Measurements from ENCODE around the gene SLC9B1.
"Not testable (repeated sequence)": the region's sequence is repeated elsewhere in the genome, so short reads cannot be mapped to it uniquely, and the experiment has no call there.

Gene SLC9B1

GRCh38 chr4:103011378-103012025 is 8.0 kb downstream of the SLC9B1 start:
- DNase-seq (ENCODE audit: low spot score): peak; percentile 7

GRCh38 chr4:103010804-103011203 is 8.7 kb downstream of the SLC9B1 start:
- DNase-seq (ENCODE audit: low spot score): no peak

- DNase-seq (ENCODE audit: low spot score): peak; percentile 61
Observed at GRCh38 chr4:103008875-103009729, 10.4 kb downstream of the SLC9B1 start.

- peak; percentile 26 for DNase-seq (ENCODE audit: low spot score)
Observed at GRCh38 chr4:103002551-103002950, 17.0 kb downstream of the SLC9B1 start.

GRCh38 chr4:102994803-102995202 is 24.7 kb downstream of the SLC9B1 start:
- no peak for DNase-seq (ENCODE audit: low spot score)

- not testable (repeated sequence) for DNase-seq (ENCODE audit: low spot score)
Observed at GRCh38 chr4:102993985-102994384, 25.5 kb downstream of the SLC9B1 start.

- DNase-seq (ENCODE audit: low spot score): no peak
Observed at GRCh38 chr4:102988429-102989020, 31.0 kb downstream of the SLC9B1 start.

GRCh38 chr4:102981005-102981404 is 38.5 kb downstream of the SLC9B1 start:
- DNase-seq (ENCODE audit: low spot score): no peak

- DNase-seq (ENCODE audit: low spot score): not testable (repeated sequence)
Observed at GRCh38 chr4:102961813-102962212, 57.7 kb downstream of the SLC9B1 start.

GRCh38 chr4:102959496-102959895 is 60.0 kb downstream of the SLC9B1 start:
- DNase-seq (ENCODE audit: low spot score): no peak

- DNase-seq (ENCODE audit: low spot score): no peak
Observed at GRCh38 chr4:102945066-102945465, 74.4 kb downstream of the SLC9B1 start.

GRCh38 chr4:102938063-102938462 is 81.4 kb downstream of the SLC9B1 start:
- DNase-seq (ENCODE audit: low spot score): not testable (repeated sequence)

- DNase-seq (ENCODE audit: low spot score): no peak
Observed at GRCh38 chr4:102935716-102936115, 83.8 kb downstream of the SLC9B1 start.

GRCh38 chr4:102919697-102920096 is 99.8 kb downstream of the SLC9B1 start:
- not testable (repeated sequence) for DNase-seq (ENCODE audit: low spot score)

- DNase-seq (ENCODE audit: low spot score): no peak
Observed at GRCh38 chr4:102918859-102919258, 100.6 kb downstream of the SLC9B1 start.

- no peak for DNase-seq (ENCODE audit: low spot score)
Observed at GRCh38 chr4:102901804-102902203, 117.7 kb downstream of the SLC9B1 start.

- not testable (repeated sequence) for DNase-seq (ENCODE audit: low spot score)
Observed at GRCh38 chr4:102897610-102898009, 121.9 kb downstream of the SLC9B1 start.

GRCh38 chr4:102896547-102896946 is 123.0 kb downstream of the SLC9B1 start:
- DNase-seq (ENCODE audit: low spot score): not testable (repeated sequence)

GRCh38 chr4:102889866-102890265 is 129.6 kb downstream of the SLC9B1 start:
- not testable (repeated sequence) for DNase-seq (ENCODE audit: low spot score)

- DNase-seq (ENCODE audit: low spot score): not testable (repeated sequence)
Observed at GRCh38 chr4:102888570-102888969, 130.9 kb downstream of the SLC9B1 start.

- no peak for DNase-seq (ENCODE audit: low spot score)
Observed at GRCh38 chr4:102883278-102883677, 136.2 kb downstream of the SLC9B1 start.

- DNase-seq (ENCODE audit: low spot score): no peak
Observed at GRCh38 chr4:102881343-102881742, 138.2 kb downstream of the SLC9B1 start.

GRCh38 chr4:102878901-102879300 is 140.6 kb downstream of the SLC9B1 start:
- DNase-seq (ENCODE audit: low spot score): no peak
